C4-2B (cell line): Measurements from ENCODE around the gene BPHL.

ENCODE experiments used
- H3K27ac ChIP-seq: fragments of 450-650 bp; 2 replicates; pipeline ENCODE4 v1.5.1; 2017
- ZFX ChIP-seq: fragments of 450-650 bp; IDR thresholded peaks from 2 replicates; pipeline ENCODE4 v1.6.1; 2017
- TF ChIP-seq, protein P1 (sequence below): fragments of 450-650 bp; conservative IDR thresholded peaks from 2 replicates; pipeline ENCODE4 v1.5.1; 2017; ENCODE audit warnings: mild to moderate bottlenecking

BPHL gene

DNA sequence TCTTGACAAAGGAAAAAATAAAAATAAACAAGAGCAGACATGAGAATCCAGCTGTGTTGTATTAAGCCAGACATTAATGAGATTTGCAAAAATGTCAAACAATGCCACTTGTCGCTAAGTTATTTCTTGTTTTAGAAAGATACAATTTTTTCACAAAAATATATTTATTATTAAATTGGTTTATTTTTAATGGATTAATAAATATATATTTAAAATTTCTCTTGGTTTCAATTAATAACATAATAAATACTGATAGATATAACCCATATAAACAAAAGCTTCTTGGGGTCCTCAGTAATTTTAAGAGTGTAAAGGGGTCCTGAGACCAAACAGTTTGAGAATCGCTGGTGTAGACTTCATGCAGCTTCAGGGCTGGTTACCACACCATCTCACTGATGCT lies 82.9 kb downstream of the BPHL start:
- H3K27ac ChIP-seq, result no peak overlapping the region
- TF ChIP-seq, protein P1, sequence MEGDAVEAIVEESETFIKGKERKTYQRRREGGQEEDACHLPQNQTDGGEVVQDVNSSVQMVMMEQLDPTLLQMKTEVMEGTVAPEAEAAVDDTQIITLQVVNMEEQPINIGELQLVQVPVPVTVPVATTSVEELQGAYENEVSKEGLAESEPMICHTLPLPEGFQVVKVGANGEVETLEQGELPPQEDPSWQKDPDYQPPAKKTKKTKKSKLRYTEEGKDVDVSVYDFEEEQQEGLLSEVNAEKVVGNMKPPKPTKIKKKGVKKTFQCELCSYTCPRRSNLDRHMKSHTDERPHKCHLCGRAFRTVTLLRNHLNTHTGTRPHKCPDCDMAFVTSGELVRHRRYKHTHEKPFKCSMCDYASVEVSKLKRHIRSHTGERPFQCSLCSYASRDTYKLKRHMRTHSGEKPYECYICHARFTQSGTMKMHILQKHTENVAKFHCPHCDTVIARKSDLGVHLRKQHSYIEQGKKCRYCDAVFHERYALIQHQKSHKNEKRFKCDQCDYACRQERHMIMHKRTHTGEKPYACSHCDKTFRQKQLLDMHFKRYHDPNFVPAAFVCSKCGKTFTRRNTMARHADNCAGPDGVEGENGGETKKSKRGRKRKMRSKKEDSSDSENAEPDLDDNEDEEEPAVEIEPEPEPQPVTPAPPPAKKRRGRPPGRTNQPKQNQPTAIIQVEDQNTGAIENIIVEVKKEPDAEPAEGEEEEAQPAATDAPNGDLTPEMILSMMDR, result no peak
- no peak for TF ChIP-seq ZFX
